Jurkat, Clone E6-1 (cell line): ENCODE results near the gene VGLL2.

ENCODE experiments used
- DNase-seq: peaks from one replicate; pipeline ENCODE4 v3.0.0-alpha.2; 2011; ENCODE audit warnings: low read depth, low spot score
- H3K4me3 ChIP-seq: 2 replicates; pipeline ENCODE4 v1.5.1; 2011; ENCODE audit warnings: mild to moderate bottlenecking, low read length, control low read depth, moderate library complexity

The VGLL2 gene

DNA sequence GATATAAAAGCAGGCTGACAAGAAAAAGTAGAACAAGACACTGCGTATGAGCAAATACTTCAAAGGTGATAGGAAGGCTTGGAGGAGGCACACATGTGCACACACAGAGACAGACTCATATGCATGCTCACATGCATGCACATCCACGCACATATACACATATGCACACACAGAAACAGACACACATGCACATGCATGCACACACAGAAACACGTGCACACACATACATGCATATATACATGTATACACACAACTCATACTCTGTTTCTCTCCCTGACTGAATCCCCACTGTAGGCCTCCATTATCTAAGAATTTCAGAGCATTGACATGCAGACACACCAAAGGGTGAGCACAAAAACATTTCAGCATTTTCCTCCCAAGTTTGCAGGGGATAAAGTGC is 43.7 kb downstream of the VGLL2 start:
- H3K4me3 ChIP-seq, result no peak overlapping the region
- no peak for DNase-seq

DNA sequence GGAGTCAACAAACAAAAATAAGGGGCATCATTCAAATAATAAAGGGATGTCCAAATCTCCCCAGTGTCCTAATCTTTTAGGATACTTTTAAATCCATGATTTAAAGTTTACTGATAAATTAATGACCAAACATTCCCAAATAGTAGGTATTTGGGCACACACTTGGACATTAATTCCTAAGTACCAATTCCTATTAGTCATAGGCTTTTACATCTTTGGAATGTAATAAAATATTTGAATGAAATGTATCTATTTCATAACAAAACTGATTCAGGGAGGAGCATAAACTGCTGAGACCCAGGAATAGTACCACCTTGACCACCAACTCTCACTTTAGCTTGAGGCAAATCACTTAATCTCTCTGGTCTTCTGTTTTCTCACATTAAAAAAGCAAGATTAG is 44.3 kb downstream of the VGLL2 start:
- no peak for DNase-seq
- no peak overlapping the region for H3K4me3 ChIP-seq

DNA sequence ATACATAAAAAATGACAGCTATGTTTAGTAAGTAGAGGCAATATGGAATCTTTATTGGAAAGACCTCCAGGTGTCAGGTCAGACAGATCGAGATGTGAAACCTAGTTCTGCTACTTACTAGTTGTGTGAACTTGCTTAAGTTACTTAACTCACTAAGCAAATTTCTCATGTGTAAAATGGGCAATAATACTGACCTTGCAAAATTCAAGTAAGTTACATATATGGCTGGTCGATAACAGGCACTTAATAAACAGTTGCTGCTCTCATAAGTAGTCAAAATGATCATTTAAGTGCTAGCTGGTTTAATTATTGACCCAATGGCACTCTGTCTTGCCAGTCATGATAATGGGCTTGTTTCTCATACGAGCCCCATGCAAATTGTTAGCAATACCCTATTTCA is 46.0 kb downstream of the VGLL2 start:
- no peak for DNase-seq
- no peak overlapping the region for H3K4me3 ChIP-seq

DNA sequence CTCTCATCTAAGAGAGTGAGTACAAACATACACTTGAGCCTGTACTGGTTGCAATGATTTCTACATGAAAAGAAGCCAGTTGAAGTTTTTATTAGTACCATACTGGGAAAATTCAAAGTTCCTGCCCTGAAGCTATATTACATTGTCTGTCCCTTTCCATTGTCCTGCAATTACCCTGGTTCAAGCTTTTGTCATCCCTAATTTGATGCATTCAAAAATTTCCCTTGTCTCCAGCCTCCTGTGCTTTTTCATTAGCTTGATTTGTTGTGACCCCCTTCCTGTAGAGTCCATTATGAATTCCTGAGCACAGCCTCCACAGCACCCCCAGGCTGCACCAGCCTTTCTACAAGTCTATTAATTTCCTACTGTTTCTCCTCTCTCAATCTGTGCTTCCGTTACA is 46.4 kb downstream of the VGLL2 start:
- no peak overlapping the region for H3K4me3 ChIP-seq
- no peak for DNase-seq

DNA sequence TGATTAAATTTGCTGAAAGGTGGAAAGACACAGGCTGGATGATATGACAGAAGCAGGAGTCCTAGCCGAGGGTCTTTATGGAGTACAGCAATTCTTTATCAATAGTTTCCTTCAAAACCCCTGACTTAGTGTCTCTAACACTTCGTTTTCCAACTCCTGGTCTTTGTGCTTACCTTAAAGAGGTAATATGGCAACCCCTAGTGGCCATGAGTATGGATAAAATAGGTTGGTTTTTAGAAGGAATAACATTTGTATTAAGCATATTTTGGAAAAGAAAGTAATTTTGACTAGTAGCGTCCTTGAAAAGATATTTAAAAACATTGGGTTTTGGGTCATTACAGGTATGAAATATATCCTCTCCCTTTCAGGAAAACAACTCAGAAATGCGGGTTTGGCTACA is 51.9 kb downstream of the VGLL2 start:
- peak; percentile 18 for DNase-seq
- H3K4me3 ChIP-seq, result no peak overlapping the region
